K562 (cell line): ENCODE data around the gene DNAJB13. TPM values are rescaled to one million over a fixed set of nuclear protein-coding genes. Genes with fewer than 3 reads are reported as not detected.
A peak's percentile ranks its signal among the peaks of the same experiment; 100 is the strongest.

ENCODE experiments used
- CEBPB ChIP-seq: fragments of 450-650 bp; IDR thresholded peaks from 2 replicates; pipeline ENCODE4 v1.6.1; 2016; ENCODE audit warnings: missing genetic modification characterization, missing compliant biosample characterization
- E2F3 ChIP-seq: fragments of 250-450 bp; sonication (Bioruptor Pico); IDR thresholded peaks from 2 replicates; pipeline ENCODE4 v1.4.0; 2020; ENCODE audit warnings: mild to moderate bottlenecking
- EGR1 ChIP-seq: fragments of 450-650 bp; conservative IDR thresholded peaks from 2 replicates; pipeline ENCODE4 v1.6.1; 2017; ENCODE audit warnings: mild to moderate bottlenecking
- FOS ChIP-seq: IDR thresholded peaks from 3 replicates; pipeline ENCODE4 v1.6.1; 2011; ENCODE audit not compliant: insufficient read length; ENCODE audit errors: extremely low read depth
- FOSL1 ChIP-seq: fragments of 200-800 bp; sonication (Bioruptor generic); conservative IDR thresholded peaks from 2 replicates; pipeline ENCODE4 v1.6.1; 2016; ENCODE audit warnings: missing genetic modification characterization, missing compliant biosample characterization
- HDAC6 ChIP-seq: IDR thresholded peaks from 2 replicates; pipeline ENCODE4 v1.6.1; 2012; ENCODE audit warnings: low read depth, mild to moderate bottlenecking, control low read depth, inconsistent platforms, low read length, moderate library complexity
- HNRNPL ChIP-seq: fragments of 200-400 bp; formaldehyde crosslinking; IDR thresholded peaks from 2 replicates; pipeline ENCODE4 v1.6.1; 2017; ENCODE audit warnings: low read depth, mild to moderate bottlenecking, low read length
- KAT8 ChIP-seq: fragments of 450-650 bp; IDR thresholded peaks from 2 replicates; pipeline ENCODE4 v1.6.1; 2016; ENCODE audit warnings: low read depth, mild to moderate bottlenecking
- MLX ChIP-seq, 2 experiments: fragments of 450-650 bp in 1 of 2; sonication (generic) in 1 of 2; formaldehyde crosslinking; conservative IDR thresholded peaks; 2 replicates each; pipeline versions ENCODE4 v1.4.0 to v1.8.1; 2020 to 2022; ENCODE audit warnings: mild to moderate bottlenecking in 1 of 2, missing genetic modification reagents in 1 of 2
- MYC ChIP-seq, 2 experiments: fragments of 250-450 bp in 1 of 2; sonication (Bioruptor Pico) in 1 of 2; IDR thresholded peaks; 2 replicates each; pipeline versions ENCODE4 v1.5.1 to v1.6.1; 2012 to 2021; ENCODE audit warnings: low read depth in 2 of 2, borderline replicate concordance in 1 of 2, improper control_type of control experiment in 1 of 2, low read length in 1 of 2, mild to moderate bottlenecking in 1 of 2, moderate library complexity in 1 of 2
- MYNN ChIP-seq, 2 experiments: sonication (generic); formaldehyde crosslinking in 1 of 2; IDR thresholded peaks; 2 replicates each; pipeline versions ENCODE4 v1.5.0 to v1.6.1; 2016 to 2020; ENCODE audit warnings: antibody characterized with exemption in 1 of 2, missing genetic modification reagents in 1 of 2
- NR1H2 ChIP-seq: sonication (generic); formaldehyde crosslinking; IDR thresholded peaks from 2 replicates; pipeline ENCODE4 v1.4.0; 2020; ENCODE audit warnings: mild to moderate bottlenecking, missing genetic modification reagents
- RBM25 ChIP-seq: fragments of 200-400 bp; formaldehyde crosslinking; IDR thresholded peaks from 2 replicates; pipeline ENCODE4 v1.6.1; 2018; ENCODE audit warnings: low read length, low read depth, moderate library complexity; ENCODE audit not compliant: severe bottlenecking
- RUNX1 ChIP-seq: sonication (generic); IDR thresholded peaks from 2 replicates; pipeline ENCODE4 v1.6.1; 2016; ENCODE audit warnings: antibody characterized with exemption, low read depth
- SFPQ ChIP-seq: fragments of 200-400 bp; formaldehyde crosslinking; IDR thresholded peaks from 2 replicates; pipeline ENCODE4 v1.6.1; 2017; ENCODE audit warnings: mild to moderate bottlenecking, low read depth, low read length, moderate library complexity
- SOX6 ChIP-seq: fragments of 450-650 bp; IDR thresholded peaks from 2 replicates; pipeline ENCODE4 v1.6.1; 2014; ENCODE audit warnings: mild to moderate bottlenecking
- ZBTB11 ChIP-seq, 3 experiments: fragments of 200-800 bp in 1 of 3; fragments of 250-450 bp in 1 of 3; fragments of 450-650 bp in 1 of 3; sonication (Bioruptor Pico) in 1 of 3; sonication (Bioruptor generic) in 1 of 3; formaldehyde crosslinking in 1 of 3; IDR thresholded peaks; 2 replicates each; pipeline versions ENCODE4 v1.6.1 to v1.8.0; 2016 to 2022; ENCODE audit warnings: mild to moderate bottlenecking in 2 of 3, missing genetic modification characterization in 2 of 3, missing compliant biosample characterization in 1 of 3, moderate library complexity in 1 of 3
- ZNF133 ChIP-seq: fragments of 250-450 bp; sonication (Bioruptor Pico); IDR thresholded peaks from 2 replicates; pipeline ENCODE4 v1.4.0; 2020; ENCODE audit warnings: mild to moderate bottlenecking
- polyA plus RNA-seq, 8 experiments: library from polyadenylated mRNA; depleted of rRNA in 4 of 8; stranded (reverse) in 5 of 8; unstranded in 3 of 8; fragments of >200 nt; fragmentation: Nextera tagmentation in 2 of 8; fragmentation: Illumina TruSeq in 1 of 8; extraction: Ambion mirVana in 2 of 8; extraction: Trizol in 1 of 8; gene quantifications; 2 replicates each; pipeline versions ENCODE4 v1.2.1 to v1.2.3, GENCODE V29; 2011 to 2014; ENCODE audit warnings: inconsistent platforms in 1 of 8, missing spikeins in 1 of 8
- total RNA-seq, 7 experiments: library from RNA; depleted of rRNA in 6 of 7; stranded (reverse); fragments of >200 nt in 6 of 7; fragmentation: Illumina TruSeq in 2 of 7; extraction: Trizol in 2 of 7; gene quantifications; 2 replicates each; pipeline versions ENCODE4 v1.2.1 to v1.2.3, GENCODE V29; 2011 to 2021; ENCODE audit warnings: low replicate concordance in 1 of 7

DNAJB13 gene
- total and polyA plus RNA-seq, 9 of the 15 experiments (the other 6 are each of a cell fraction or from before 2014, with no cell fraction given), result 0.14 TPM; not detected in 8

- peak; percentile 82 for TF ChIP-seq FOS
- TF ChIP-seq FOSL1 (tag), result peak; percentile 67
- TF ChIP-seq NR1H2, result no peak
- no peak for TF ChIP-seq ZNF133
- no peak for TF ChIP-seq KAT8
- TF ChIP-seq SOX6, result peak; percentile 75; the same call in 1 of the 2 replicates
- peak; percentile 52; the same call in 1 of the 2 replicates for TF ChIP-seq HNRNPL
- peak; percentile 96 for TF ChIP-seq RBM25
- peak; percentile 87 for TF ChIP-seq MYC (IDR thresholded peaks at IDR 0.05; ENCODE audit: low read depth, low read length)
- TF ChIP-seq MYC (CRISPR knock-in tag; IDR thresholded peaks at IDR 0.05; ENCODE audit: borderline replicate concordance, low read depth), result peak; percentile 94; the same call in 1 of the 2 replicates
- 0 out of 4 replicates have a peak, but pooled peaks have one; percentile 22 to 67 for TF ChIP-seq MLX (CRISPR knock-in tag; conservative IDR thresholded peaks at IDR 0.05)
- no peak for TF ChIP-seq HDAC6
- peak in 2 of 3 experiments; percentile 52 to 85; a peak in 4 of 6 replicates for TF ChIP-seq ZBTB11 (CRISPR knock-in tag; IDR thresholded peaks at IDR 0.05)
- peak; percentile 13; the same call in 1 of the 2 replicates for TF ChIP-seq RUNX1
- no peak for TF ChIP-seq CEBPB (tag)
- peak; percentile 73 for TF ChIP-seq MYNN (IDR thresholded peaks at IDR 0.05)
- TF ChIP-seq MYNN (CRISPR knock-in tag; IDR thresholded peaks at IDR 0.05), result no peak
- peak; percentile 63 for TF ChIP-seq E2F3
- TF ChIP-seq EGR1, result 0 out of 2 replicates have a peak, but pooled peaks have one; percentile 3
- no peak for TF ChIP-seq SFPQ
Measured at GRCh38 chr11:73982990-73983740, 32.3 kb downstream of the DNAJB13 start (continued).
